MM.1S (cell line): ENCODE data around the gene POLL.

Source experiments
- DNase-seq: peaks from one replicate; pipeline ENCODE4 v3.0.0-alpha.2; 2015
- H2AFZ ChIP-seq: fragments of 300-600 bp; sonication (generic); 2 replicates; pipeline ENCODE4 v1.6.0; 2016; ENCODE audit warnings: antibody characterized with exemption, low read length
- H3F3A ChIP-seq: fragments of 300-600 bp; sonication (generic); 2 replicates; pipeline ENCODE4 v1.6.1; 2016; ENCODE audit warnings: mild to moderate bottlenecking, antibody characterized with exemption, low read length, moderate library complexity, mixed read lengths; ENCODE audit not compliant: insufficient read depth
- H3K27ac ChIP-seq: fragments of 300-600 bp; sonication (generic); 2 replicates; pipeline ENCODE4 v1.5.1; 2016; ENCODE audit warnings: mild to moderate bottlenecking, low read length
- H3K27me3 ChIP-seq: fragments of 300-600 bp; sonication (generic); replicated peaks from 2 replicates; pipeline ENCODE4 v1.6.0; 2016; ENCODE audit warnings: low read length; ENCODE audit not compliant: insufficient read depth
- H3K36me3 ChIP-seq: fragments of 300-600 bp; sonication (generic); replicated peaks from 2 replicates; pipeline ENCODE4 v1.6.1; 2016; ENCODE audit warnings: mild to moderate bottlenecking, low read length, mixed read lengths; ENCODE audit not compliant: insufficient read depth
- H3K4me1 ChIP-seq: fragments of 300-600 bp; sonication (generic); 2 replicates; pipeline ENCODE4 v1.6.1; 2016; ENCODE audit warnings: low read length, mixed read lengths
- H3K4me2 ChIP-seq: fragments of 300-600 bp; sonication (generic); 2 replicates; pipeline ENCODE4 v1.6.0; 2016; ENCODE audit warnings: low read depth, low read length
- H3K4me3 ChIP-seq: fragments of 300-600 bp; sonication (generic); 2 replicates; pipeline ENCODE4 v1.5.1; 2016; ENCODE audit warnings: low read length, mixed read lengths
- H3K79me2 ChIP-seq: fragments of 300-600 bp; sonication (generic); 2 replicates; pipeline ENCODE4 v1.6.1; 2016; ENCODE audit warnings: mixed run types, low read length, mixed read lengths
- H3K9ac ChIP-seq: fragments of 300-600 bp; sonication (generic); 2 replicates; pipeline ENCODE4 v1.6.1; 2016; ENCODE audit warnings: low read length, mixed read lengths
- H3K9me2 ChIP-seq: fragments of 300-600 bp; sonication (generic); replicated peaks from 2 replicates; pipeline ENCODE4 v1.6.1; 2016; ENCODE audit warnings: mild to moderate bottlenecking, low read length, mixed read lengths; ENCODE audit not compliant: insufficient read depth
- H3K9me3 ChIP-seq: fragments of 300-600 bp; sonication (generic); replicated peaks from 2 replicates; pipeline ENCODE4 v1.6.1; 2016; ENCODE audit warnings: mild to moderate bottlenecking, low read length, mixed read lengths; ENCODE audit not compliant: insufficient read depth
- H4K20me1 ChIP-seq: fragments of 300-600 bp; sonication (generic); 2 replicates; pipeline ENCODE4 v1.6.1; 2016; ENCODE audit warnings: mild to moderate bottlenecking, low read length, moderate library complexity, mixed read lengths; ENCODE audit not compliant: insufficient read depth
- EZH2 ChIP-seq: fragments of 300-600 bp; sonication (generic); optimal IDR thresholded peaks from 2 replicates; pipeline ENCODE3; 2017; ENCODE audit warnings: low read depth, mild to moderate bottlenecking, antibody characterized with exemption, low read length, mixed read lengths
- EZH2phosphoT487 ChIP-seq: fragments of 300-600 bp; sonication (generic); IDR thresholded peaks from 2 replicates; pipeline ENCODE4 v1.6.1; 2018; ENCODE audit warnings: antibody characterized with exemption, low read length
- TF ChIP-seq, protein P1 (sequence below): fragments of 300-600 bp; sonication (generic); IDR thresholded peaks from 2 replicates; pipeline ENCODE4 v1.5.1; 2016; ENCODE audit warnings: antibody characterized with exemption, low read length, mixed read lengths

POLL gene

DNA sequence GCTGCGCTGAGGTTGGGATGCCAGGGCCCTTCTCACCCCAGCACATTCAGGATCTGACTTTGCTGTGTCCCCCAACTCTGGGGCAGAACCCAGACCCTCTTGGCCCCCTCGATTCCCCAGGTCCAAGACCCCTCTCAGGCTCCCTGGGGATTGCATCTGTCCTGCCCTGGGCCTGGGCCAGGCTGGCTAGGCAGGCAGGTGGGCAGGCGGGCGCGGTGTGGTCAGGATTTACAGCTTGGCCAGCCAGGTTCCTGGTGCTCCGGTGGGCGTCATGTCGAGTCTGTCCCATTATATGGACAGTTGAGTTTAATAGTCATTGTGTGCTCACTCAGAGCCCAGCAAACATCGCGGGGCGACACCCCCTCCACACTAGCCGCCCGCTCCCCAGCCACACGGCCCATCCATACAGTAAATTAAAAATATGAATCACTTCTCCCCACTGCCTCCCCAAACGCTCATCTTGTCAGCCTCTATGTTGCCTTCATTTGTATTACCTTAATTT lies 23.5 kb downstream of the POLL start:
- H3K36me3 ChIP-seq: no peaks in the 10 kb centered on the region
- H3F3A ChIP-seq: no peaks in the 10 kb centered on the region
- no peak overlapping the region for H2AFZ ChIP-seq
- no peak for DNase-seq
- no peak overlapping the region for H3K4me3 ChIP-seq
- no peak overlapping the region for H3K27ac ChIP-seq
- H3K9me3 ChIP-seq: no peaks in the 10 kb centered on the region
- H3K27me3 ChIP-seq: peaks cover 3% of the 10 kb centered on the region; the same call in 1 of the 2 replicates
- no peak overlapping the region for H3K4me2 ChIP-seq
- no peaks in the 10 kb centered on the region for H3K79me2 ChIP-seq
- H3K4me1 ChIP-seq: no peaks in the 10 kb centered on the region
- TF ChIP-seq, protein P1, sequence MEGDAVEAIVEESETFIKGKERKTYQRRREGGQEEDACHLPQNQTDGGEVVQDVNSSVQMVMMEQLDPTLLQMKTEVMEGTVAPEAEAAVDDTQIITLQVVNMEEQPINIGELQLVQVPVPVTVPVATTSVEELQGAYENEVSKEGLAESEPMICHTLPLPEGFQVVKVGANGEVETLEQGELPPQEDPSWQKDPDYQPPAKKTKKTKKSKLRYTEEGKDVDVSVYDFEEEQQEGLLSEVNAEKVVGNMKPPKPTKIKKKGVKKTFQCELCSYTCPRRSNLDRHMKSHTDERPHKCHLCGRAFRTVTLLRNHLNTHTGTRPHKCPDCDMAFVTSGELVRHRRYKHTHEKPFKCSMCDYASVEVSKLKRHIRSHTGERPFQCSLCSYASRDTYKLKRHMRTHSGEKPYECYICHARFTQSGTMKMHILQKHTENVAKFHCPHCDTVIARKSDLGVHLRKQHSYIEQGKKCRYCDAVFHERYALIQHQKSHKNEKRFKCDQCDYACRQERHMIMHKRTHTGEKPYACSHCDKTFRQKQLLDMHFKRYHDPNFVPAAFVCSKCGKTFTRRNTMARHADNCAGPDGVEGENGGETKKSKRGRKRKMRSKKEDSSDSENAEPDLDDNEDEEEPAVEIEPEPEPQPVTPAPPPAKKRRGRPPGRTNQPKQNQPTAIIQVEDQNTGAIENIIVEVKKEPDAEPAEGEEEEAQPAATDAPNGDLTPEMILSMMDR: no peak
- no peak for TF ChIP-seq EZH2phosphoT487
- TF ChIP-seq EZH2: no peak
- no peak overlapping the region for H3K9ac ChIP-seq
- H3K9me2 ChIP-seq: no peaks in the 10 kb centered on the region
- no peaks in the 10 kb centered on the region for H4K20me1 ChIP-seq

DNA sequence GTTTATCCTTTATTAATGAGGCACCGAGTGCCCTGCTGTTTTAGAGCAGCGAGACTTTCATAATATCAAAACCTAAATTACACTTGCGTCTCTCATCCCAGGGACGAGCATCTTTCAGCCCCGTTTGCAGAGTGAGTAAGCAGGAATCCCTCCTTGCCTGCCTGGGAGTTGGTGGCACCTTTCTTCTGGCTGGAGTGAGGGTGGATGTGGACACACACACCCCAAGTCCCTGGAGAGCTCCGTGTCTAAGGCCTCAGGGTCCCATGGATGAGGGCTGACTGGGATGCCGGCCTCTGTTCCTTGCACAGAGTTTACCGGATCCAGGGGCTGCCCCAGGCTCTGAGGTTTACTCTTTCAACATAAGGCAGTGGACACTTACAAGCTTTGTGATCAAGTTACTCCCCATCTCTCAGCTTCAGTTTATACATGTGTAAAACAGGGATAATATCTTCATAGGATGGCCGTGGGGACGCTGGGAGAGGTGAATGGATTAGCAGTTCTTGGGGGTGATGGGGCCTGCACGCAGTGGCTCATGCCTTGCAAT lies 24.5 kb downstream of the POLL start:
- H3K9me3 ChIP-seq: no peaks in the 10 kb centered on the region
- no peak overlapping the region for H3K4me2 ChIP-seq
- peaks cover 2% of the 10 kb centered on the region; the same call in 1 of the 2 replicates for H3K4me1 ChIP-seq
- H3K36me3 ChIP-seq: no peaks in the 10 kb centered on the region
- DNase-seq: no peak
- H3K27me3 ChIP-seq: no peaks in the 10 kb centered on the region
- no peak overlapping the region for H2AFZ ChIP-seq
- no peaks in the 10 kb centered on the region for H3K79me2 ChIP-seq
- no peak overlapping the region for H3K27ac ChIP-seq
- TF ChIP-seq EZH2phosphoT487: no peak
- TF ChIP-seq, protein P1: no peak
- TF ChIP-seq EZH2: no peak
- no peak overlapping the region for H3K9ac ChIP-seq
- no peak overlapping the region for H3K4me3 ChIP-seq
- H4K20me1 ChIP-seq: no peaks in the 10 kb centered on the region
- no peaks in the 10 kb centered on the region for H3F3A ChIP-seq
- no peaks in the 10 kb centered on the region for H3K9me2 ChIP-seq

DNA sequence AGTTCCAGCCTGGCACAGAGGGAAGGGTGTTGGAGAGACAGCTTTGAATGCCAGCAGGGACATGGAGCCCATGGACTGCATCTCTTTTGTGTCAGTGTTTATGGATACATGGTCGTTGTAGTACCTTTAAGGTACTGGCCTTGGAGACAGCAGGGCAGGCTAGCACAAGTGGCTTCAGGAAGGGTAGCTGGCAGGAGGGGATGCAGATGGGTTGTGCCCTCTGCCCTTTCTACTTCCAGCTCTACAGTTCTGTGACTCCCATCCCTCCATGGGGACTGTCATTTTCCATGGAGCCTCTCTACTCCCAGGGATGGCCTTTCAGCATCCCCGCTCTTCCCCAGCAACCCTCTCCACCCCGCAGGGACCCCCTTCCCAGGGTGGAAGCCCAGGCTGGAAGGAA lies 25.1 kb downstream of the POLL start:
- peaks cover 8% of the 10 kb centered on the region for H3K4me1 ChIP-seq
- no peak overlapping the region for H3K27ac ChIP-seq
- H3K9ac ChIP-seq: no peak overlapping the region
- TF ChIP-seq, protein P1: no peak
- TF ChIP-seq EZH2 (no peak), EZH2phosphoT487 (no peak)
- H3K79me2 ChIP-seq: no peaks in the 10 kb centered on the region
- H3K27me3 ChIP-seq: no peaks in the 10 kb centered on the region
- H3K36me3 ChIP-seq: no peaks in the 10 kb centered on the region
- H4K20me1 ChIP-seq: no peaks in the 10 kb centered on the region
- no peaks in the 10 kb centered on the region for H3F3A ChIP-seq
- no peak overlapping the region for H2AFZ ChIP-seq
- no peaks in the 10 kb centered on the region for H3K9me3 ChIP-seq
- no peaks in the 10 kb centered on the region for H3K9me2 ChIP-seq
- DNase-seq: no peak
- H3K4me3 ChIP-seq: no peak overlapping the region
- no peak overlapping the region for H3K4me2 ChIP-seq
